NCI-H1694 (cell line): ENCODE results near the gene ZCCHC18.
"Not testable (repeated sequence)": the region's sequence is repeated elsewhere in the genome, so short reads cannot be mapped to it uniquely, and the experiment has no call there.

Experiments used
- DNase-seq: peaks from one replicate; lab custom pipeline; 2025; lab: John Stamatoyannopoulos, UW

The ZCCHC18 gene

GRCh38 chrX:104112326-104112951 is at the start of gene ZCCHC18:
Gene ZCCHC18 (plus strand): TSS chrX:104112523. CDS start chrX:104114112, 1,589 bp downstream.
- peak; percentile 3 for DNase-seq

- not testable (repeated sequence) for DNase-seq
These were observed 49.7 kb upstream of the ZCCHC18 start for GRCh38 chrX:104062636-104063035.

GRCh38 chrX:104075778-104076445 is 36.4 kb upstream of the ZCCHC18 start, which contains the start of gene TMSB15C:
Gene TMSB15C (minus strand): TSS chrX:104076236.
- not testable (repeated sequence) for DNase-seq

- DNase-seq: not testable (repeated sequence)
These were observed 34.5 kb upstream of the ZCCHC18 start for GRCh38 chrX:104077854-104078253.

GRCh38 chrX:104084063-104084462 is 28.3 kb upstream of the ZCCHC18 start:
- no peak for DNase-seq

- no peak for DNase-seq
These were observed 27.6 kb upstream of the ZCCHC18 start for GRCh38 chrX:104084534-104085277.

GRCh38 chrX:104085477-104085876 is 26.8 kb upstream of the ZCCHC18 start:
- no peak for DNase-seq

- no peak for DNase-seq
These were observed 26.4 kb upstream of the ZCCHC18 start for GRCh38 chrX:104085919-104086318.

GRCh38 chrX:104098151-104098808 is 14.0 kb upstream of the ZCCHC18 start:
- peak; percentile 43 for DNase-seq

GRCh38 chrX:104098919-104099318 is 13.4 kb upstream of the ZCCHC18 start:
- no peak for DNase-seq

- no peak for DNase-seq
These were observed 7.6 kb upstream of the ZCCHC18 start for GRCh38 chrX:104104676-104105075.

- no peak for DNase-seq
These were observed 6.7 kb upstream of the ZCCHC18 start for GRCh38 chrX:104105330-104106262.

GRCh38 chrX:104108955-104109354 is 3.4 kb upstream of the ZCCHC18 start:
- DNase-seq: no peak

- DNase-seq: not testable (repeated sequence)
These were observed 1.7 kb upstream of the ZCCHC18 start for GRCh38 chrX:104110491-104111240.

- DNase-seq: peak; percentile 2
These were observed 1.1 kb downstream of the ZCCHC18 start for GRCh38 chrX:104113222-104113965.

- no peak for DNase-seq
These were observed 5.4 kb downstream of the ZCCHC18 start for GRCh38 chrX:104117759-104118158.

GRCh38 chrX:104118765-104119164 is 6.4 kb downstream of the ZCCHC18 start:
- no peak for DNase-seq

GRCh38 chrX:104122829-104123228 is 10.5 kb downstream of the ZCCHC18 start:
- DNase-seq: no peak

GRCh38 chrX:104126856-104127255 is 14.5 kb downstream of the ZCCHC18 start:
- no peak for DNase-seq

GRCh38 chrX:104130808-104131207 is 18.5 kb downstream of the ZCCHC18 start:
- no peak for DNase-seq
